H1 (cell line): ENCODE results near the gene CEP350. TPM values are rescaled to one million over a fixed set of nuclear protein-coding genes. Genes with fewer than 3 reads are reported as not detected.

ENCODE experiments used
- CTCF ChIA-PET: fragments of 300-600 bp; sonication (Branson Sonifier 250); formaldehyde crosslinking; loops from one replicate; lab custom pipeline; 2021; ENCODE audit not compliant: partially characterized antibody; lab: Charles Lee
- POLR2A ChIA-PET: fragments of 300-600 bp; sonication (Branson Sonifier 250); formaldehyde crosslinking; loops from one replicate; lab custom pipeline; 2021; ENCODE audit warnings: inconsistent platforms; ENCODE audit not compliant: partially characterized antibody; lab: Charles Lee
- DNase-seq, 2 experiments: peaks; one replicate each; pipeline versions ENCODE4 v3.0.0 to v3.0.0-alpha.2; 2010 to 2022; ENCODE audit warnings: low spot score in 2 of 2, low read depth in 1 of 2, mixed read lengths in 1 of 2
- FAIRE-seq: peaks from 2 replicates; lab custom pipeline; 2011; peaks lifted over from hg19 to GRCh38; lab: Jason Lieb, UNC
- H2AFZ ChIP-seq: 2 replicates; pipeline ENCODE4 v1.8.1; 2012; ENCODE audit warnings: low read length, inconsistent platforms
- H2AK5ac ChIP-seq: 2 replicates; pipeline ENCODE4 v1.6.1; 2013; ENCODE audit warnings: low read depth, low read length
- H2BK120ac ChIP-seq: replicated peaks from 2 replicates; pipeline ENCODE3; 2013; ENCODE audit warnings: low read depth, low read length, inconsistent platforms
- H2BK12ac ChIP-seq: 2 replicates; pipeline ENCODE4 v1.6.1; 2013; ENCODE audit warnings: low read depth, low read length
- H2BK15ac ChIP-seq: 2 replicates; pipeline ENCODE4 v1.6.1; 2013; ENCODE audit warnings: low read length
- H2BK20ac ChIP-seq: 2 replicates; pipeline ENCODE4 v1.6.1; 2013; ENCODE audit warnings: low read length
- H2BK5ac ChIP-seq: 2 replicates; pipeline ENCODE4 v1.6.1; 2013; ENCODE audit warnings: low read depth, low read length
- H3K14ac ChIP-seq: 2 replicates; pipeline ENCODE4 v1.6.1; 2013; ENCODE audit warnings: inconsistent platforms; ENCODE audit not compliant: insufficient read length
- H3K18ac ChIP-seq: 2 replicates; pipeline ENCODE4 v1.6.1; 2013; ENCODE audit warnings: low read length; ENCODE audit errors: extremely low read depth
- H3K23ac ChIP-seq: 2 replicates; pipeline ENCODE4 v1.6.1; 2013; ENCODE audit warnings: inconsistent platforms; ENCODE audit not compliant: insufficient read length
- H3K23me2 ChIP-seq: 2 replicates; pipeline ENCODE4 v1.6.1; 2013; ENCODE audit warnings: low read depth, low read length
- H3K27ac ChIP-seq: 2 replicates; pipeline ENCODE4 v1.6.1; 2011; ENCODE audit warnings: low read depth, low read length, inconsistent platforms
- H3K27me3 ChIP-seq, 4 experiments: replicated peaks in 1 of 4; 1 replicate in 1 of 4; 2 replicates in 3 of 4; pipeline versions ENCODE4 v1.6.1 to v1.8.1; 2011 to 2013; ENCODE audit warnings: low read length in 3 of 4, mild to moderate bottlenecking in 3 of 4, inconsistent platforms in 2 of 4, mixed read lengths in 2 of 4, moderate library complexity in 1 of 4; ENCODE audit not compliant: control insufficient read depth in 3 of 4, insufficient read depth in 3 of 4; ENCODE audit errors: extremely low read depth in 1 of 4
- H3K36me3 ChIP-seq, 4 experiments: 2 replicates each; pipeline versions ENCODE4 v1.6.1 to v1.8.1; 2011 to 2013; ENCODE audit warnings: mild to moderate bottlenecking in 4 of 4, low read length in 3 of 4, moderate library complexity in 2 of 4, control low read depth in 1 of 4, inconsistent platforms in 1 of 4; ENCODE audit not compliant: insufficient read depth in 4 of 4, control insufficient read depth in 2 of 4
- H3K4ac ChIP-seq: replicated peaks from 2 replicates; pipeline ENCODE3; 2013; ENCODE audit warnings: low read length, low read depth, mixed read lengths, inconsistent platforms; ENCODE audit not compliant: insufficient read length
- H3K4me1 ChIP-seq, 4 experiments: replicated peaks in 1 of 4; 1 replicate in 1 of 4; 2 replicates in 3 of 4; pipeline versions ENCODE4 v1.6.1 to v1.8.1; 2011 to 2013; ENCODE audit warnings: low read length in 3 of 4, inconsistent platforms in 2 of 4, mixed read lengths in 1 of 4; ENCODE audit not compliant: insufficient read depth in 4 of 4, control insufficient read depth in 3 of 4
- H3K4me2 ChIP-seq, 2 experiments: 2 replicates each; pipeline versions ENCODE4 v1.6.1 to v1.8.1; 2011 to 2013; ENCODE audit warnings: low read depth in 2 of 2, low read length in 2 of 2, control low read depth in 1 of 2, inconsistent platforms in 1 of 2, mild to moderate bottlenecking in 1 of 2; ENCODE audit not compliant: insufficient read depth in 1 of 2
- H3K4me3 ChIP-seq, 4 experiments: fragments of 200-600, 300-600 bp in 1 of 4; sonication (generic), shearing (Covaris generic), sonication (Bioruptor Twin) in 1 of 4; 2 replicates each; pipeline versions ENCODE4 v1.5.1 to v1.8.1; 2011 to 2016; ENCODE audit warnings: low read length in 4 of 4, low read depth in 3 of 4, control low read depth in 2 of 4, inconsistent platforms in 2 of 4, mild to moderate bottlenecking in 2 of 4, mixed read lengths in 1 of 4, moderate library complexity in 1 of 4; ENCODE audit not compliant: insufficient read depth in 2 of 4; ENCODE audit errors: extremely low read depth in 1 of 4
- H3K56ac ChIP-seq: replicated peaks from 2 replicates; pipeline ENCODE3; 2013; ENCODE audit warnings: low read depth, mild to moderate bottlenecking, mixed read lengths, low read length, inconsistent platforms; ENCODE audit not compliant: insufficient read length
- H3K79me1 ChIP-seq: 2 replicates; pipeline ENCODE4 v1.6.1; 2013; ENCODE audit warnings: low read depth, low read length, control low read depth
- H3K79me2 ChIP-seq, 2 experiments: 2 replicates each; pipeline versions ENCODE4 v1.6.1 to v1.8.1; 2012 to 2013; ENCODE audit warnings: low read length in 2 of 2, mild to moderate bottlenecking in 2 of 2, inconsistent platforms in 1 of 2; ENCODE audit not compliant: insufficient read depth in 2 of 2, control insufficient read depth in 1 of 2
- H3K9ac ChIP-seq, 4 experiments: replicated peaks in 1 of 4; 1 replicate in 1 of 4; 2 replicates in 3 of 4; pipeline versions ENCODE4 v1.6.1 to v1.8.1; 2011 to 2013; ENCODE audit warnings: low read depth in 3 of 4, low read length in 3 of 4, control low read depth in 2 of 4, mild to moderate bottlenecking in 2 of 4, moderate library complexity in 2 of 4, inconsistent platforms in 1 of 4; ENCODE audit errors: extremely low read depth in 1 of 4
- H3K9me3 ChIP-seq, 2 experiments: 2 replicates each; pipeline versions ENCODE4 v1.6.1 to v1.8.1; 2012 to 2013; ENCODE audit warnings: mild to moderate bottlenecking in 2 of 2, moderate library complexity in 2 of 2, control low read depth in 1 of 2, inconsistent platforms in 1 of 2, low read depth in 1 of 2, low read length in 1 of 2, mixed read lengths in 1 of 2; ENCODE audit not compliant: insufficient read depth in 2 of 2
- H4K20me1 ChIP-seq, 2 experiments: replicated peaks in 1 of 2; 2 replicates each; pipeline versions ENCODE3 to v1.8.1; 2011 to 2013; ENCODE audit warnings: inconsistent platforms in 2 of 2, low read length in 2 of 2, mild to moderate bottlenecking in 1 of 2; ENCODE audit not compliant: insufficient read depth in 2 of 2, control insufficient read depth in 1 of 2
- H4K5ac ChIP-seq: 2 replicates; pipeline ENCODE4 v1.6.1; 2013; ENCODE audit warnings: low read length, low read depth, mixed read lengths, inconsistent platforms; ENCODE audit not compliant: insufficient read length
- H4K8ac ChIP-seq: 2 replicates; pipeline ENCODE4 v1.8.0; 2013; ENCODE audit warnings: mild to moderate bottlenecking, moderate library complexity, low read length, inconsistent platforms; ENCODE audit not compliant: insufficient read depth; ENCODE audit errors: extremely low read depth
- H4K91ac ChIP-seq: replicated peaks from 2 replicates; pipeline ENCODE3; 2013; ENCODE audit warnings: low read length, mixed read lengths, inconsistent platforms; ENCODE audit not compliant: insufficient read length
- CHD2 ChIP-seq: IDR thresholded peaks from 2 replicates; pipeline ENCODE4 v1.6.1; 2012; ENCODE audit warnings: low read length, improper control_type of control experiment
- CREB1 ChIP-seq: IDR thresholded peaks from 2 replicates; pipeline ENCODE4 v1.6.1; 2012; ENCODE audit warnings: inconsistent platforms
- CTBP2 ChIP-seq: IDR thresholded peaks from 2 replicates; pipeline ENCODE4 v1.7.0; 2011; ENCODE audit warnings: borderline replicate concordance, mild to moderate bottlenecking, moderate library complexity, mixed read lengths, low read length; ENCODE audit not compliant: insufficient read depth, insufficient read length
- EGR1 ChIP-seq: IDR thresholded peaks from 2 replicates; pipeline ENCODE4 v1.6.1; 2011; ENCODE audit warnings: low read depth, low read length, borderline replicate concordance
- EZH2 ChIP-seq: fragments of 200-600 bp; sonication (generic); IDR thresholded peaks from 2 replicates; pipeline ENCODE4 v1.7.1; 2012; ENCODE audit warnings: low read depth, mild to moderate bottlenecking, moderate library complexity, low read length, inconsistent platforms; ENCODE audit not compliant: severe bottlenecking
- FOSL1 ChIP-seq: IDR thresholded peaks from 2 replicates; pipeline ENCODE4 v1.6.1; 2011; ENCODE audit warnings: mild to moderate bottlenecking, low read depth, low read length, moderate library complexity; ENCODE audit not compliant: insufficient read depth
- SP4 ChIP-seq: IDR thresholded peaks from 2 replicates; pipeline ENCODE4 v1.6.1; 2012; ENCODE audit warnings: low read length, inconsistent platforms
- SRF ChIP-seq: IDR thresholded peaks from 2 replicates; pipeline ENCODE4 v1.6.1; 2011; ENCODE audit warnings: mild to moderate bottlenecking, low read depth, low read length, moderate library complexity
- WGBS, 2 experiments: shearing (Covaris generic) in 1 of 2; methylation state at CpG; one replicate each; pipeline versions ENCODE4 v1.1.6 to v1.1.7; 2013 to 2015; ENCODE audit warnings: low lambda C conversion rate in 2 of 2, mixed read lengths in 2 of 2, inconsistent platforms in 1 of 2, low coverage in 1 of 2, missing lambda C conversion rate in 1 of 2; ENCODE audit not compliant: insufficient replicate concordance in 2 of 2, insufficient coverage in 1 of 2, insufficient read length in 1 of 2; ENCODE audit errors: extremely low coverage in 1 of 2, missing lambda C conversion rate in 1 of 2; 5-methylcytosine and 5-hydroxymethylcytosine counted together
- polyA plus RNA-seq, 7 experiments: library from polyadenylated mRNA; depleted of rRNA in 3 of 7; stranded (reverse) in 5 of 7; unstranded in 2 of 7; fragments of >200 nt in 5 of 7; fragments of 200-250 nt in 2 of 7; gene quantifications; 1 replicate in 5 of 7; 2 replicates in 1 of 7; 4 replicates in 1 of 7; pipeline versions ENCODE4 v1.2.1 to v1.2.3, GENCODE V29; 2011 to 2013; ENCODE audit warnings: missing spikeins in 2 of 7, mixed read lengths in 2 of 7
- total RNA-seq: library from RNA; stranded (reverse); fragmentation: NEBNext Ultra II Directional; extraction: Animal tissue kit (Norgen Biotek cat#: 25700); gene quantifications from 2 replicates; pipeline ENCODE4 v1.2.1, GENCODE V29; 2021
- TF ChIP-seq, protein P1 (sequence below): IDR thresholded peaks from 2 replicates; pipeline ENCODE4 v1.6.1; 2012; ENCODE audit warnings: inconsistent platforms

The CEP350 gene
- total and polyA plus RNA-seq, 2 of the 8 experiments (the other 6 are each of a cell fraction or from before 2014, with no cell fraction given) = 5.6 to 39.4 TPM

DNA sequence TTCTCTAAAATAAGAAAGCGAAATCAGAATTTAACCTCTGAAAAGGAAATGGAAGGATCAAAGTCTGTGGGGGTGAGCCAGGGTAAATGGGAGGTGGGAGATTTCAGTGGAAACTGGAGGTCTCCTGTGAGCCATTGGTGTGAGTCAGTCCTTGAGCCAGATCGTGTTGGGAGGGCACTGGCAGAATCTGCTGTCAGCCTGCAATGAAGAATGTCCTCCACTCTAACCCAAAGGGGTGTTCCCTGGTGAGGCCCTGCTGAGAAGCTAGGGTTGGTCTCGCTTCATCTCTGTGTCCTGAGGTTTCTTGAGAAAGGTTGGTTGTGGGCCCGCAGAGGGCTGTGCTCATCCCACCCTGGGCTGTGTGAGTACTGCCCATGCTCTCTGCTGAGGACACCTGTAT is 202.5 kb downstream of the CEP350 start:
- Histone ChIP-seq H2BK12ac (no peak overlapping the region), H3K4me3 (no peak overlapping the region), H3K14ac (no peak overlapping the region), H3K23ac (no peak overlapping the region), H2AK5ac (no peak overlapping the region; the same call in 1 of the 2 replicates), H3K4me1 (peaks cover 1 to 11% (median 6%) of the 10 kb centered on the region in 4 experiments; a peak in 6 of 7 replicates), H4K8ac (no peak overlapping the region), H3K9me3 (no peaks in the 10 kb centered on the region), H3K79me2 (peaks cover 5 to 52% of the 10 kb centered on the region in 2 experiments; a peak in 3 of 4 replicates), H2BK120ac (no peak overlapping the region), H4K5ac (no peak overlapping the region), H2BK20ac (no peak overlapping the region), H3K18ac (no peak overlapping the region), H3K9ac (no peak overlapping the region; a peak in 1 of 7 replicates), H3K4me2 (peak overlapping the region in 1 of 2 experiments; percentile 80; a peak in 1 of 4 replicates), H4K20me1 (peaks cover 10 to 13% of the 10 kb centered on the region in 2 experiments), H3K27me3 (peaks cover 0 to 15% (median 8%) of the 10 kb centered on the region in 4 experiments; a peak in 6 of 7 replicates), H3K23me2 (peaks cover 8% of the 10 kb centered on the region), H2AFZ (no peak overlapping the region), H3K27ac (no peak overlapping the region), H2BK5ac (no peak overlapping the region), H3K36me3 (no peaks in the 10 kb centered on the region), H3K56ac (no peak overlapping the region), H4K91ac (no peak overlapping the region), H2BK15ac (no peak overlapping the region), H3K4ac (no peak overlapping the region), H3K79me1 (peaks cover 16% of the 10 kb centered on the region)
- 88% methylated on average over 4 of the region's 4 CpGs; no CpG with 5 or more reads in 1 of the 2 experiments for WGBS, 2 experiments
- POLR2A ChIA-PET = interaction anchor here (4.2 kb wide), 1 partner anchor 10 kb away, joined by 36 read pairs; no protein-coding TSS in a partner anchor
- CTCF ChIA-PET = interaction anchor here (4.1 to 8.1 kb wide), 2 partner anchors 10 to 23 kb away, joined by 37 to 108 read pairs; no protein-coding TSS in a partner anchor
- TF ChIP-seq CHD2 (no peak), EZH2 (no peak), EGR1 (no peak), SP4 (no peak), CTBP2 (no peak), CREB1 (no peak), FOSL1 (no peak), SRF (no peak)
- TF ChIP-seq, protein P1, sequence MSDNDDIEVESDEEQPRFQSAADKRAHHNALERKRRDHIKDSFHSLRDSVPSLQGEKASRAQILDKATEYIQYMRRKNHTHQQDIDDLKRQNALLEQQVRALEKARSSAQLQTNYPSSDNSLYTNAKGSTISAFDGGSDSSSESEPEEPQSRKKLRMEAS = no peak
- no peak for FAIRE-seq
- no peak for DNase-seq
